ENCODE measurements around the gene PCSK4. TPM values are rescaled to one million over a fixed set of nuclear protein-coding genes. Genes with fewer than 3 reads are reported as not detected.
"Not testable (repeated sequence)": the region's sequence is repeated elsewhere in the genome, so short reads cannot be mapped to it uniquely, and the experiment has no call there.

The PCSK4 gene
- total RNA-seq, 1 donor from 2014 or later: 12.4 TPM

DNA sequence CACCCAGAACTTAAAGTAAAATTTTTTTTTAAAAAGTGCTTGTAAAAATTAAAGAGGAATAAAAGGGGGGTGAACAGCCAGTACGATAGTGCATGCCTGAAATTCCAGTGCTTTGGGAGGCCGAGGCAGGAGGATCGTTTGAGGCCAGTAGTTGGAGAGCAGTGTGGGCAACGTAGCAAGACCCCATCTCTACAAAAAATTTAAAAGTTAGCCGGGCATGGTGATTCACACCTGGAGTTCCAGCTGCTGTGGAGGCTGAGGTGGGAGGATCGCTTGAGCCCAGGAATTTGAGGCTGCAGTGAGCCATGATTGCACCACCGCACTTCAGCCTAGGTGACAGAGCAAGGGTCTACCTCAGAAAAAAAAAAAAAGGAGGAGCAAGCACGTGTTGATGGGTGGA lies 14.9 kb upstream of the PCSK4 start:
- Mint-ChIP-seq H3K27ac (no peak overlapping the region), H3K9me3 (peaks cover 3% of the 10 kb centered on the region), H3K36me3 (no peaks in the 10 kb centered on the region), H3K27me3 (peaks cover 40% of the 10 kb centered on the region), H3K4me3 (no peak overlapping the region), H3K4me1 (ENCODE audit: unreplicated experiment) (peaks cover 9% of the 10 kb centered on the region)
- TF ChIP-seq, protein P1, sequence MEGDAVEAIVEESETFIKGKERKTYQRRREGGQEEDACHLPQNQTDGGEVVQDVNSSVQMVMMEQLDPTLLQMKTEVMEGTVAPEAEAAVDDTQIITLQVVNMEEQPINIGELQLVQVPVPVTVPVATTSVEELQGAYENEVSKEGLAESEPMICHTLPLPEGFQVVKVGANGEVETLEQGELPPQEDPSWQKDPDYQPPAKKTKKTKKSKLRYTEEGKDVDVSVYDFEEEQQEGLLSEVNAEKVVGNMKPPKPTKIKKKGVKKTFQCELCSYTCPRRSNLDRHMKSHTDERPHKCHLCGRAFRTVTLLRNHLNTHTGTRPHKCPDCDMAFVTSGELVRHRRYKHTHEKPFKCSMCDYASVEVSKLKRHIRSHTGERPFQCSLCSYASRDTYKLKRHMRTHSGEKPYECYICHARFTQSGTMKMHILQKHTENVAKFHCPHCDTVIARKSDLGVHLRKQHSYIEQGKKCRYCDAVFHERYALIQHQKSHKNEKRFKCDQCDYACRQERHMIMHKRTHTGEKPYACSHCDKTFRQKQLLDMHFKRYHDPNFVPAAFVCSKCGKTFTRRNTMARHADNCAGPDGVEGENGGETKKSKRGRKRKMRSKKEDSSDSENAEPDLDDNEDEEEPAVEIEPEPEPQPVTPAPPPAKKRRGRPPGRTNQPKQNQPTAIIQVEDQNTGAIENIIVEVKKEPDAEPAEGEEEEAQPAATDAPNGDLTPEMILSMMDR (conservative IDR thresholded peaks at IDR 0.05): no peak
- no peak for DNase-seq (ENCODE audit: extremely low spot score, unreplicated experiment)

DNA sequence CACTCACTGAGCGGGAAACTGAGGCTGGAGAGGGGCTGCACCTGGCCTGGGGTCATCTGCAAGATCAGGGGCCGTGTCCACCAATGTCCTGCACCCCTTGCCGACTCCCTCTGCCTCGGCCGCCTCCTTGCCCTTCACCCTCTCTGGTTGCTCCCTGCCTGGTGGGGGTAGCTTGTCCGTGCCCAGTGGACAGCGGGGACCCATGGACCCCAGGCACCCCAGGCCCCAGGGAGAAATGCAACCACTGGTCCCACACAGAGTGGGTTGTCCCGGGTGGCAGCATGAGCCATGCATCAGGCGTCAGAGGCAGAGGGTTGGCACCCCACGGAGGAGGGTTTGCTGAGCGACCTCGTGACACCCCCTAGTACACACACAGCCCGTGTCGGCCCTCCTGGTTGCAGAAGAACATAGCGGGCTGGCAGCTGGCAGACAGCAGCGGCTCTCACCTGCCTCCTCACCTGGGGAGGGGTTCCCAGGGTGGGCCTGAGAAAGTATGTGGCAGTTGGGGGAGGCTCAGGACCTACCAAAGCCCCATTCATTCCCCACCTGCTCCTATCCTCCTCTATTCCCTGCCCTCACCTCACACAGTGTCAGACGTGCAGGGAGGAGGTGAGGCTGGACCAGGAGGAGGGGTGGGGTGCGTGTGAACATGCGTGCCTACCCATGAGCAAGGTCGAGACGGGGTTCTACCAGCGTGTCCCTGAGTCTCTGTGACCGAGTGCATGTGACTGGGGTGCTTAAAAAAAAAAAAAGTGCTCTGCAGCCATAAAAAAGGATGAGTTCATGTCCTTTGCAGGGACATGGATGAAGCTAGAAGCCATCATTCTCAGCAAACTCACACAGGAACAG lies 14.0 kb upstream of the PCSK4 start:
- peaks cover 3% of the 10 kb centered on the region for H3K9me3 Mint-ChIP-seq
- no peak overlapping the region for H3K4me3 Mint-ChIP-seq
- no peaks in the 10 kb centered on the region for H3K36me3 Mint-ChIP-seq
- no peak overlapping the region for H3K27ac Mint-ChIP-seq
- H3K27me3 Mint-ChIP-seq: peaks cover 35% of the 10 kb centered on the region
- no peak for DNase-seq (ENCODE audit: extremely low spot score, unreplicated experiment)
- TF ChIP-seq, protein P1 (conservative IDR thresholded peaks at IDR 0.05): no peak
- peaks cover 5% of the 10 kb centered on the region for H3K4me1 Mint-ChIP-seq (ENCODE audit: unreplicated experiment)

DNA sequence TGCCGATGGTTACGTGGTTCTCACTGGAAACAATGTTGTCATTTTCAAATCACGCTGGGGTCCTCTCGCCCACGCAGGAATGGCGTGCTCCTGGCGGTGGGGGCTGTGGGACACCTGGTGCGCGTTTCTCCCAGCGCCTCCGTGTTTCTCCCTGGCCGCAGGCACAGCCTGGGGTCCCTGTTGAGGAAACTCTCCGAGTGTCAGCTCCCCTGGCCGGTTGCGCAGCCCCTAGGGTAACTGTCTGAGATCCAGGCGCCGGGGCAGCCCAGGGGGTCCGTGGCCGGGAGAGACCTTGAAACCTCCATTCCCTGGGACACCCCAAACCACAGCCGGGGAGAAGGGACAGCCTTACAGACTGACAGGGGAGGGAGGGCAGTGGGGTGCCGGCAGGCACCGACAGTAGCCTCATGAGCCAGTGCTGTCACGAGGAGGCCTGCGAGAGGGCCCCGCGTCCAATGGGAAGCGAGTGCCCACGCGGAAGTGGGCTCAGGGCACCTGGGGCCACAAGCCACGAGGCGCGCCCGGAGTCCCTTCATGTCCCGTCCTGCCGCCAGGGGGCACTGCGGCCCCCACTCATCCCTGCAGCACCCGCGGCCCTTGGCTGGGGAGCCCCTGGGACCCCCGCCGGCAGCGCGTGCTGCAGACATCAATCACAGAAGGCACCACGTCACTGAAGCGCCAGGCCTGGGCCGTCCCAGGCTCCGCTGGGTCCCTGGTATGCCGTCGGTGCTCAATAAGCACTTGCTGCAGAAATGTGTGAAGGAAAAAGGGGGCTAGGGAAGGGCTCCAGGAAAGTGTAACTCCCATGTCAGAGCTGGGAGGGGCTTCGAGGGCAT lies 13.2 kb upstream of the PCSK4 start:
- peak; percentile 76 for DNase-seq (ENCODE audit: extremely low spot score, unreplicated experiment)
- H3K4me3 Mint-ChIP-seq: no peak overlapping the region
- no peak overlapping the region for H3K27ac Mint-ChIP-seq
- H3K4me1 Mint-ChIP-seq (ENCODE audit: unreplicated experiment): peaks cover 5% of the 10 kb centered on the region
- peaks cover 3% of the 10 kb centered on the region for H3K9me3 Mint-ChIP-seq
- TF ChIP-seq, protein P1 (conservative IDR thresholded peaks at IDR 0.05): peak; percentile 87
- no peaks in the 10 kb centered on the region for H3K36me3 Mint-ChIP-seq
- peaks cover 35% of the 10 kb centered on the region for H3K27me3 Mint-ChIP-seq

DNA sequence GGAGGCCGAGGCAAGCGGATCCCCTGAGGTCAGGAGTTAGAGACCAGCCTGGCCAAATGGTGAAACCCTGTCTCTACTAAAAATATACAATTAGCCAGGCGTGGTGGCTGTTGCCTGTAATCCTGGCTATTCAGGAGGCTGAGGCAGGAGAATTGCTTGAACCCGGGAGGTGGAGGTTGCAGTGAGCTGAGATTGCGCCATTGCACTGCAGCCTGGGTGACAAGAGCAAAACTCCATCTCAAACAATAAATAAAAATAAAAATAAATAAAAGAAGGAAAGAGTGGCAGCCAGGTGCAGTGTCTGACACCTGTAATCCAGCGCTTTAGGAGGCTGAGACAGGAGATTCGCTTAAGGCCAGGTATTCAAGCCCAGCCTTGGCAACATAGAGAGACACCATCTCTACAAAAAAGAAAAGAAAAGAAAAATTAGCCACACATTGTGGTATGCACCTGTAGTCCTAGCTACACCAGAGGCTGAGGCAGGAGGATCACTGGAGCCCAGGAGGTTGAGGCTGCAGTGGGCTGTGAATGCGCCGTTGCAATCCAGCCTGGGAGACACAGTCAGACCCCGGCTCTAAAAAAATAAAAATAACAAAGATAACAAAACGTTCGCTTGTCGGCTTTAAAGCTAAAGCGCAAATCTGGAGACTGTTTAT lies 12.4 kb upstream of the PCSK4 start:
- Mint-ChIP-seq H3K27ac (no peak overlapping the region), H3K27me3 (peaks cover 31% of the 10 kb centered on the region), H3K9me3 (peaks cover under 1% of the 10 kb centered on the region), H3K4me1 (ENCODE audit: unreplicated experiment) (peaks cover 1% of the 10 kb centered on the region), H3K36me3 (no peaks in the 10 kb centered on the region), H3K4me3 (no peak overlapping the region)
- no peak for DNase-seq (ENCODE audit: extremely low spot score, unreplicated experiment)
- TF ChIP-seq, protein P1 (conservative IDR thresholded peaks at IDR 0.05): no peak

DNA sequence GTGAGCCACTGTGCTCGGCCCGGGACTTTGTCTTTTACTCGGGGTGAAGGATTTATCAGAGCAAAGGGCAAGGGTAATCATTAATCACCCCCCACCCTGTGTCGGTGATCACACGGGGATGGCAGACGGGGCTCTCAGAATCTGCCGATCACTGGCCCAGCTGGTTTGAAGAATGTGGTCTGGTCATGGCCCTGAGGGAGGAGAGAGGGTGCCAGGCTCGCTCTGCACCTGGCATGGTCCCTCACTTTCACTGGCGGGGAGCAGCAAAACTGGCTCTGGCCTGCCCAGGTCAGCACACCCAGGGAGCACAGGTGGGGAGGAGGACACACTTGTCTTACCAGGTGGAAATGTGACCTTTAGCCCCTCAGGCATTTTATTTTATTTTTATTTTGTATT lies 11.0 kb upstream of the PCSK4 start:
- Mint-ChIP-seq H3K4me3 (peak overlapping the region; percentile 41), H3K36me3 (no peaks in the 10 kb centered on the region), H3K27me3 (peaks cover 30% of the 10 kb centered on the region), H3K27ac (no peak overlapping the region), H3K9me3 (no peaks in the 10 kb centered on the region), H3K4me1 (ENCODE audit: unreplicated experiment) (peaks cover 4% of the 10 kb centered on the region)
- TF ChIP-seq, protein P1 (conservative IDR thresholded peaks at IDR 0.05): no peak
- DNase-seq (ENCODE audit: extremely low spot score, unreplicated experiment): no peak

DNA sequence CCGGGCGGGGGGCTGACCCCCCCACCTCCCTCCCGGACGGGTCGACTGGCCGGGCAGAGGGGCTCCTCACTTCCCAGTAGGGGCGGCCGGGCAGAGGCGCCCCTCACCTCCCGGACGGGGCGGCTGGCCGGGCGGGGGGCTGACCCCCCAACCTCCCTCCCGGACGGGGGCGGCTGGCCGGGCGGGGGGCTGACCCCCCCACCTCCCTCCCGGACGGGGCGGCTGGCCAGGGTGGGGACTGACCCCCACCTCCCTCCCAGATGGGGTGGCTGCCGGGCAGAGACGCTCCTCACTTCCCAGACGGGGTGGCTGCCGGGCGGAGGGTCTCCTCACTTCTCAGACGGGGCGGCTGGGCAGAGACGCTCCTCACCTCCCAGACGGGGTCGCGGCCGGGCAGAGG lies 9.1 kb upstream of the PCSK4 start:
- H3K9me3 Mint-ChIP-seq; H3K36me3 Mint-ChIP-seq; DNase-seq (ENCODE audit: extremely low spot score, unreplicated experiment); H3K4me3 Mint-ChIP-seq; H3K4me1 Mint-ChIP-seq (ENCODE audit: unreplicated experiment); H3K27ac Mint-ChIP-seq: not testable (repeated sequence)
- peaks cover 15% of the 10 kb centered on the region for H3K27me3 Mint-ChIP-seq
